ENCODE data around the gene BARX2. TPM values are rescaled to one million over a fixed set of nuclear protein-coding genes. Genes with fewer than 3 reads are reported as not detected.

Gene BARX2
- total and polyA plus RNA-seq, 9 donors: 0.13 to 26.2 (median 1.5) TPM

- WGBS (ENCODE audit: insufficient coverage): 18% methylated on average over 1 of the region's 9 CpGs
- H3K27me3 ChIP-seq (ENCODE audit: control insufficient read depth, insufficient read depth, low read length): peaks cover 4% of the 10 kb centered on the region
- DNase-seq: no peak
- no peaks in the 10 kb centered on the region for H3K9me3 ChIP-seq (replicated peaks; ENCODE audit: control insufficient read depth, low read depth, low read length)
- H3K27ac ChIP-seq (ENCODE audit: low read length): no peak overlapping the region
- no peaks in the 10 kb centered on the region for H3K4me1 ChIP-seq (ENCODE audit: control insufficient read depth, insufficient read depth, low read length)
- no peak overlapping the region for H3K4me3 ChIP-seq (ENCODE audit: low read length)
- H3K36me3 ChIP-seq (ENCODE audit: control insufficient read depth, insufficient read depth, low read length): no peaks in the 10 kb centered on the region
Measured at GRCh38 chr11:129395432-129395831, 19.8 kb downstream of the BARX2 start.

- no peaks in the 10 kb centered on the region for H3K9me3 ChIP-seq (replicated peaks; ENCODE audit: control insufficient read depth, low read depth, low read length)
- H3K4me3 ChIP-seq (ENCODE audit: low read length): no peak overlapping the region
- H3K4me1 ChIP-seq (ENCODE audit: control insufficient read depth, insufficient read depth, low read length): no peaks in the 10 kb centered on the region
- no peak overlapping the region for H3K27ac ChIP-seq (ENCODE audit: low read length)
- no peak for DNase-seq
- H3K27me3 ChIP-seq (ENCODE audit: control insufficient read depth, insufficient read depth, low read length): peaks cover 4% of the 10 kb centered on the region
- 41% methylated on average over 3 of the region's 7 CpGs for WGBS (ENCODE audit: insufficient coverage)
- H3K36me3 ChIP-seq (ENCODE audit: control insufficient read depth, insufficient read depth, low read length): no peaks in the 10 kb centered on the region
Measured at GRCh38 chr11:129395883-129396282, 20.2 kb downstream of the BARX2 start.

- no CpG with 5 or more reads among the region's 3 CpGs for WGBS (ENCODE audit: insufficient coverage)
- Histone ChIP-seq H3K27ac (ENCODE audit: low read length) (no peak overlapping the region), H3K4me1 (ENCODE audit: control insufficient read depth, insufficient read depth, low read length) (no peaks in the 10 kb centered on the region), H3K9me3 (replicated peaks; ENCODE audit: control insufficient read depth, low read depth, low read length) (no peaks in the 10 kb centered on the region), H3K4me3 (ENCODE audit: low read length) (no peak overlapping the region), H3K36me3 (ENCODE audit: control insufficient read depth, insufficient read depth, low read length) (no peaks in the 10 kb centered on the region), H3K27me3 (ENCODE audit: control insufficient read depth, insufficient read depth, low read length) (peaks cover 4% of the 10 kb centered on the region)
- no peak for DNase-seq
Measured at GRCh38 chr11:129396454-129396853, 20.8 kb downstream of the BARX2 start.

DNA sequence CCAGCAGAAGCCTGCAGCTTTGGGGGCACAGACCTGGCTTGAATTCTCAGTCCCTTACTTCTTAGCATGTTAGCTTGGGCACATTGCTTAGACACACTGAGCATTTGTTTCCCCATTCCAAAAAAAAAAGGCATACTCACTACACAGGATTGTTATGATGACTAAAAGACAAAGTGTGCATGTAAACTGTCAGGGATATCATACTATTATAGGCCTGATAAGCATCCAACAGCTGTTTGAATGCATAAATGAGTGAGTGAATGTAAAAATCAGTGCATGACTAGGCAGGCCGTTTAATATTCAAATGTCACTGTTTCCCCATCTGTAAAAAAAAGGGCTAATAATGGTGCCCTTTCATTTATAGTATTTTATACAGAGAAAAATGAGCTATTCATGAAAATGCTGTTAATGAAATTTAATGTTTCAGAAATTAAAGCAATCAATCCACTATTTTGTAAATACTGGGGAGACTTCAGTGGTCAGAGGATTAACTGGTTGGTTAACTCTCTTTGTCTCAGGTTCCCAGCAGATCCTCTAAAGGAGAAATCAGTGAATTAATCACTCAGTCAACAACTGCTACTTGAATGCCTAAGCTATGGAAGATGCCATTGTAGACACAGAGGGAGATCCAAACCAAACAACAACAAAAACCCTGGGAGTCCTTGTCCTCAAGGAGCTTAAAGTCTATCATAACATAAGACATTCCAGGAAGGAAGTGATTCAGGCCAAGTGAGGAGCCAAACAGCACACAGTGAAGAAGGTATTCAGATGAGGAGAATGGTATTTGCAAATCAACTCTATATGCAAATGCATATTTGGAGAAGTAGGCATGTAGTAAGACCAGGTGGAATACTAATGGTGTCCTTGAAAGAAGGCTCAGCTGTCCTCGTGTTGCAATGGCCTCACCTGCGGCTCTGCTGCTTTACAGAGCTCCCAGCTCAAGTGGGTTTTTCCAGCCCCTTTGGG lies 26.8 kb downstream of the BARX2 start:
- H3K9me3 ChIP-seq (replicated peaks; ENCODE audit: control insufficient read depth, low read depth, low read length): no peaks in the 10 kb centered on the region
- no peaks in the 10 kb centered on the region for H3K4me1 ChIP-seq (ENCODE audit: control insufficient read depth, insufficient read depth, low read length)
- no peak for DNase-seq
- 90% methylated on average over 2 of the region's 3 CpGs for WGBS (ENCODE audit: insufficient coverage)
- no peaks in the 10 kb centered on the region for H3K36me3 ChIP-seq (ENCODE audit: control insufficient read depth, insufficient read depth, low read length)
- H3K27ac ChIP-seq (ENCODE audit: low read length): no peak overlapping the region
- peaks cover 2% of the 10 kb centered on the region for H3K27me3 ChIP-seq (ENCODE audit: control insufficient read depth, insufficient read depth, low read length)
- no peak overlapping the region for H3K4me3 ChIP-seq (ENCODE audit: low read length)

- no peaks in the 10 kb centered on the region for H3K36me3 ChIP-seq (ENCODE audit: control insufficient read depth, insufficient read depth, low read length)
- H3K27ac ChIP-seq (ENCODE audit: low read length): no peak overlapping the region
- H3K4me1 ChIP-seq (ENCODE audit: control insufficient read depth, insufficient read depth, low read length): no peaks in the 10 kb centered on the region
- no peak for DNase-seq
- 82% methylated on average over 3 of the region's 4 CpGs for WGBS (ENCODE audit: insufficient coverage)
- H3K9me3 ChIP-seq (replicated peaks; ENCODE audit: control insufficient read depth, low read depth, low read length): no peaks in the 10 kb centered on the region
- no peak overlapping the region for H3K4me3 ChIP-seq (ENCODE audit: low read length)
- H3K27me3 ChIP-seq (ENCODE audit: control insufficient read depth, insufficient read depth, low read length): peaks cover 2% of the 10 kb centered on the region
Measured at GRCh38 chr11:129404731-129405130, 29.1 kb downstream of the BARX2 start.

DNA sequence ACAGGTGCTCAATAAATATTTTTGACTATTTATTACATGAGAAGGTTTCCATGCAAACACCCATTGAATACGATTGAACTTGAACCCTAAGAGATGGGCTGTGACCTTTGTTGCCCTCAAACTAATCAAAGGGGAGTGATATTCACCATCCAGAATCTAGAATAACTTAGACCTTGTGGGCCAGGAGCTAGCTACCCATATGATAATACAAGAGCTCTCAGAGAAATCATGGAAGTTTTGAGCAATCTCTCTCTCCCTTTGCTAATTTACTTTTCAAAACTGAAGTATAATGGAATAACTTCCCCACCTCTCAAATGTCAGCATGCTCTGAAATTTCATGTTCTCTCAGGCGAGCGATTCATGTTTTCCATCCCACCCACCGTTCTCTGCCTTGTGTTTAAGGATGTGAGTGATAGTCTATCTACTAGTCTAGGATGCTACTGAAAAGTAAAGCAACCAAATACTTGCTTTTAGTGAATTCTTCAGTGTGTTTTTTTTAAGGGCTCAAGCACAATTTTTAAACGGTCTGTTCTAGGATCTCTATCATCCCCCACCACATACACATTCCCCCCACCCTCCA lies 33.3 kb downstream of the BARX2 start:
- Histone ChIP-seq H3K27me3 (ENCODE audit: control insufficient read depth, insufficient read depth, low read length) (peaks cover 2% of the 10 kb centered on the region), H3K4me3 (ENCODE audit: low read length) (no peak overlapping the region)
- no CpG with 5 or more reads among the region's 5 CpGs for WGBS (ENCODE audit: insufficient coverage)

GRCh38 chr11:129410395-129410960 lies 34.8 kb downstream of the BARX2 start:
- no peak overlapping the region for H3K27ac ChIP-seq (ENCODE audit: low read length)
- H3K27me3 ChIP-seq (ENCODE audit: control insufficient read depth, insufficient read depth, low read length): peaks cover 2% of the 10 kb centered on the region
- DNase-seq: no peak
- WGBS (ENCODE audit: insufficient coverage): 67% methylated on average over 1 of the region's 3 CpGs
- no peaks in the 10 kb centered on the region for H3K9me3 ChIP-seq (replicated peaks; ENCODE audit: control insufficient read depth, low read depth, low read length)
- H3K4me3 ChIP-seq (ENCODE audit: low read length): no peak overlapping the region
- H3K4me1 ChIP-seq (ENCODE audit: control insufficient read depth, insufficient read depth, low read length): no peaks in the 10 kb centered on the region
- no peaks in the 10 kb centered on the region for H3K36me3 ChIP-seq (ENCODE audit: control insufficient read depth, insufficient read depth, low read length)

More for the DNA sequence above, 33.3 kb downstream of the BARX2 start:
- no peak for DNase-seq
- no peaks in the 10 kb centered on the region for H3K9me3 ChIP-seq (replicated peaks; ENCODE audit: control insufficient read depth, low read depth, low read length)
- no peaks in the 10 kb centered on the region for H3K4me1 ChIP-seq (ENCODE audit: control insufficient read depth, insufficient read depth, low read length)
- H3K36me3 ChIP-seq (ENCODE audit: control insufficient read depth, insufficient read depth, low read length): no peaks in the 10 kb centered on the region
- no peak overlapping the region for H3K27ac ChIP-seq (ENCODE audit: low read length)

DNA sequence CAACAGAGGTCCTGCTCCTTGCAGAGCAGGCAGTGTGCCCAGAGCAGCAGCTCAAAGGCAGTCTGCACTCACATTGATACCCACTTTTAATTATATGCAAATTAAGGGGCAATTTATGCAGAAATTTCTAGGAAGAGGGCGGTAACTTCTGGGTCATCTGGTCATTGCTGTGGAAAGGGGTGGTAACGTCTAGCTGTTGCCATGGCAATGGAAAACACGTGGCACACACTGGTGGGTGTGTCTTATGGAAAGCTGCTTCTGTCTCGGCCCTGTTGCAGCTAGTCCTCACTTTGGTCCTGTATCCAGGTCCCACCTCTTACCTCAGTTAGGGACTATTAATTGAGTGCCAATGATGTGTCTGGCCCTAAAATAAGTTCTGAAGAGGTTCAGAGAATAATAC lies 36.8 kb downstream of the BARX2 start:
- no peaks in the 10 kb centered on the region for H3K9me3 ChIP-seq (replicated peaks; ENCODE audit: control insufficient read depth, low read depth, low read length)
- no peak overlapping the region for H3K27ac ChIP-seq (ENCODE audit: low read length)
- WGBS (ENCODE audit: insufficient coverage): no CpG with 5 or more reads among the region's 4 CpGs
- H3K4me1 ChIP-seq (ENCODE audit: control insufficient read depth, insufficient read depth, low read length): no peaks in the 10 kb centered on the region
- no peak overlapping the region for H3K4me3 ChIP-seq (ENCODE audit: low read length)
- no peak for DNase-seq
- no peaks in the 10 kb centered on the region for H3K27me3 ChIP-seq (ENCODE audit: control insufficient read depth, insufficient read depth, low read length)
- no peaks in the 10 kb centered on the region for H3K36me3 ChIP-seq (ENCODE audit: control insufficient read depth, insufficient read depth, low read length)

GRCh38 chr11:129414144-129414872 lies 38.7 kb downstream of the BARX2 start:
- no CpG with 5 or more reads among the region's 5 CpGs for WGBS (ENCODE audit: insufficient coverage)
- DNase-seq: no peak
- no peak overlapping the region for H3K27ac ChIP-seq (ENCODE audit: low read length)
- H3K27me3 ChIP-seq (ENCODE audit: control insufficient read depth, insufficient read depth, low read length): no peaks in the 10 kb centered on the region
- H3K4me3 ChIP-seq (ENCODE audit: low read length): no peak overlapping the region
- H3K4me1 ChIP-seq (ENCODE audit: control insufficient read depth, insufficient read depth, low read length): no peaks in the 10 kb centered on the region
- no peaks in the 10 kb centered on the region for H3K9me3 ChIP-seq (replicated peaks; ENCODE audit: control insufficient read depth, low read depth, low read length)
- H3K36me3 ChIP-seq (ENCODE audit: control insufficient read depth, insufficient read depth, low read length): no peaks in the 10 kb centered on the region
